Psoas muscle (tissue), 8 donors: ENCODE measurements around the gene ZNF285. TPM values are rescaled to one million over a fixed set of nuclear protein-coding genes. Genes with fewer than 3 reads are reported as not detected.
"Not testable (repeated sequence)": the region's sequence is repeated elsewhere in the genome, so short reads cannot be mapped to it uniquely, and the experiment has no call there.

Source experiments
- ATAC-seq, 4 donors: fragments of 200-7000 bp; cut with Tn5 transposase; one replicate each; pipeline ENCODE4 v1.9.1; 2020; ENCODE audit warnings: moderate library complexity in 3 of 4, mild to moderate bottlenecking in 2 of 4
- DNase-seq, 2 donors: peaks; one replicate each; pipeline ENCODE4 v3.0.0-alpha.2; 2020
- H3K27ac ChIP-seq: fragments of 200-600 bp; one replicate; pipeline ENCODE4 v1.8.0; 2022
- H3K27me3 ChIP-seq, 3 donors: fragments of 200-600 bp in 1 of 3; one replicate each; pipeline versions ENCODE4 v1.6.1 to v1.8.0; 2013 to 2022; ENCODE audit warnings: low read length in 2 of 3, mild to moderate bottlenecking in 2 of 3, moderate library complexity in 1 of 3; ENCODE audit not compliant: insufficient read depth in 3 of 3
- H3K36me3 ChIP-seq, 2 donors: fragments of 200-600 bp in 1 of 2; one replicate each; pipeline versions ENCODE4 v1.6.1 to v1.8.0; 2013 to 2022; ENCODE audit warnings: low read depth in 1 of 2, mild to moderate bottlenecking in 1 of 2, moderate library complexity in 1 of 2; ENCODE audit not compliant: insufficient read depth in 1 of 2
- H3K4me1 ChIP-seq: fragments of 200-600 bp; one replicate; pipeline ENCODE4 v1.8.0; 2022
- H3K4me3 ChIP-seq: fragments of 200-600 bp; one replicate; pipeline ENCODE4 v1.8.0; 2022; ENCODE audit warnings: mild to moderate bottlenecking
- H3K9me3 ChIP-seq: fragments of 200-600 bp; one replicate; pipeline ENCODE4 v1.8.0; 2022
- WGBS, 3 donors: extraction: QIAGEN DNeasy Blood & Tissue Kit; methylation state at CpG; one replicate each; pipeline versions ENCODE4 v1.1.6 to v1.1.7; 2013; 5-methylcytosine and 5-hydroxymethylcytosine counted together
- intact Hi-C, 2 donors: fragments of 100-400 bp; cut with DNase I; formaldehyde crosslinking; loops; one replicate each; pipeline versions ENCODE4 v1.11.0 to v1.14.2; 2022
- polyA plus RNA-seq, 3 donors: library from polyadenylated mRNA; stranded (reverse); fragments of 200-250 nt; gene quantifications; one replicate each; pipeline ENCODE4 v1.2.3, GENCODE V29; 2013
- total RNA-seq, 4 donors: library from RNA; stranded (reverse); fragmentation: NEBNext Ultra II Directional in 2 of 4; extraction: Animal tissue kit (Norgen Biotek cat#: 25700) in 2 of 4; gene quantifications; one replicate each; pipeline versions ENCODE4 v1.2.1 to v1.2.4, GENCODE V29; 2021 to 2023
- TF ChIP-seq, protein P1 (sequence below): fragments of 200-600 bp; IDR thresholded peaks from one replicate; pipeline ENCODE4 v1.8.0; 2022; ENCODE audit warnings: antibody characterized with exemption
- donor health status: healthy with polysubstance abuse.
- donor health status: DM: no; HTN: no; CAD: no; lungs with moderate emphysema.
- donor health status: Bipolar disorder and iron deficiency.
- donor health status: healthy.
- donor health status: DM: yes; HTN: yes; CAD: no.
- donor health status: DM: no; HTN: no; CAD: no.
- donor health status: DM: no; HTN: no; CAD: no.
- donor health status: DM: yes; HTN: yes; CAD: no.

Gene ZNF285
- total and polyA plus RNA-seq, 7 donors: 0.86 to 4.3 (median 1.6) TPM

DNA sequence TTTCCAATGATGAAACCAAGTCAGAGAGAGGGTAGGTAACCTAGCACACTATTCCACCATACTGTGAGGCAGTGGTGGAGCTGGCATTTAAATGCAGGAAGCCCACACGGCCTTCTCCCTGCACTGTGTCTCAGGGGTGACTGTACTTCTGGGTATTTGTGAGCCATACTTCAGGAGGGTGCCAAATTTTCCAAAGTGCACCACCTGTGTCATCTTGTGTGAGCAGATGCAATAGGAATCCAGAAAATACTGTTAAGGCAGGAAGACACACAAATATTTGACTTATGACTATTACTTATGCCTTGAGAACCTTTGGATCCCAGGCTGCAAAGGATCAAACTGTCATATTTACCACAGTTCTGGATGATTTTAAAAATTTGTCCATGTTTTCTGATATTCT, 29.5 kb upstream of the ZNF285 start:
- H3K27me3 ChIP-seq: no peaks in the 10 kb centered on the region
- H3K9me3 ChIP-seq: peaks cover 83% of the 10 kb centered on the region
- H3K27ac ChIP-seq: no peak overlapping the region
- 78 to 90% (median 89%) methylated on average over 1 of the region's 1 CpG for WGBS, 3 donors
- no peak overlapping the region for H3K4me3 ChIP-seq
- intact Hi-C loops: no loop called here
- no peak for ATAC-seq
- no peak for DNase-seq
- TF ChIP-seq, protein P1, sequence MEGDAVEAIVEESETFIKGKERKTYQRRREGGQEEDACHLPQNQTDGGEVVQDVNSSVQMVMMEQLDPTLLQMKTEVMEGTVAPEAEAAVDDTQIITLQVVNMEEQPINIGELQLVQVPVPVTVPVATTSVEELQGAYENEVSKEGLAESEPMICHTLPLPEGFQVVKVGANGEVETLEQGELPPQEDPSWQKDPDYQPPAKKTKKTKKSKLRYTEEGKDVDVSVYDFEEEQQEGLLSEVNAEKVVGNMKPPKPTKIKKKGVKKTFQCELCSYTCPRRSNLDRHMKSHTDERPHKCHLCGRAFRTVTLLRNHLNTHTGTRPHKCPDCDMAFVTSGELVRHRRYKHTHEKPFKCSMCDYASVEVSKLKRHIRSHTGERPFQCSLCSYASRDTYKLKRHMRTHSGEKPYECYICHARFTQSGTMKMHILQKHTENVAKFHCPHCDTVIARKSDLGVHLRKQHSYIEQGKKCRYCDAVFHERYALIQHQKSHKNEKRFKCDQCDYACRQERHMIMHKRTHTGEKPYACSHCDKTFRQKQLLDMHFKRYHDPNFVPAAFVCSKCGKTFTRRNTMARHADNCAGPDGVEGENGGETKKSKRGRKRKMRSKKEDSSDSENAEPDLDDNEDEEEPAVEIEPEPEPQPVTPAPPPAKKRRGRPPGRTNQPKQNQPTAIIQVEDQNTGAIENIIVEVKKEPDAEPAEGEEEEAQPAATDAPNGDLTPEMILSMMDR: no peak
- H3K4me1 ChIP-seq: no peaks in the 10 kb centered on the region
- H3K36me3 ChIP-seq: peaks cover 31 to 53% of the 10 kb centered on the region in 2 donors

DNA sequence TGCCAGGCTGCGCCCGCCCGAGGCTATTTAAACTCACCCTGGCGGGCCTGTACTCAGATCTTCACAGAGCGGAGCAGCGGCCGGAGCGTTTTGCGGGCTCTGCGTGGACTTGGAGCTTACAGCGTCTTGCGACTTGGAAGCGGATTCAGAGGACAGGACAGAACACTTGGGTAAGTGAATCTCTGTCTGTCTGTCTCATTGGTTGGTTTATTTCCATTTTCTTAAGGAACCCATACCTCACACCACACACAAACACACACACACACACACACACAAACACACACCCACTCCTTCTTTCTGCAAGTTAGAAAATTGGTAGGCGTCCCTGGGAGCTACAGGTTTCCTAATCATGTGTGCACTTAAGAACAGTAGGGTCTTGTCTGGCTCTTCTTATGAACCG, 14.1 kb upstream of the ZNF285 start:
- intact Hi-C loops, DNase-seq, H3K9me3 ChIP-seq, H3K36me3 ChIP-seq, H3K4me1 ChIP-seq, ATAC-seq, H3K4me3 ChIP-seq, H3K27ac ChIP-seq, H3K27me3 ChIP-seq: not testable (repeated sequence)
- WGBS, 3 donors: 80 to 89% (median 89%) methylated on average over 3 to 12 of the region's 15 CpGs

DNA sequence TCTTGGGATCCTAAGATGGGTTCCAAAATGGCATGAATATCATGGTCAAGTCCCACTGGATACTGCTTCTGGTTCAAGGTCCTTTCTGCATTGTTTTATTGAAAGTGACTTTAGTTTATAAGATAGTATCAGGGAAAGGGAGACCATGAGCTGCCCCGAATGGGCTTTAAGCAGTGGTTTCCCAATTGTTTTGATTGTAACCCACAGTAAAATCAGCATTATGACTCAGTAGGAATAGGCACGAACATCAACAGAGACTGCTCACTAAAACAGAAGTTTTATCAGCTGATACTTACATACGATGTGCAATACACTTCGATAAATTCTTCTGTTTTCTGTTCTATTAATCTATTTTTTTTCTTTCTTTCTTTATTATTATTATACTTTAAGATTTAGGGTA, 12.1 kb downstream of the ZNF285 start:
- ATAC-seq, H3K9me3 ChIP-seq, DNase-seq, H3K4me3 ChIP-seq, intact Hi-C loops, H3K27me3 ChIP-seq, H3K4me1 ChIP-seq, H3K27ac ChIP-seq: not testable (repeated sequence)
- H3K36me3 ChIP-seq: peaks cover 2 to 58% of the 10 kb centered on the region in 2 donors
- 94 to 96% (median 96%) methylated on average over 4 of the region's 4 CpGs for WGBS, 3 donors

DNA sequence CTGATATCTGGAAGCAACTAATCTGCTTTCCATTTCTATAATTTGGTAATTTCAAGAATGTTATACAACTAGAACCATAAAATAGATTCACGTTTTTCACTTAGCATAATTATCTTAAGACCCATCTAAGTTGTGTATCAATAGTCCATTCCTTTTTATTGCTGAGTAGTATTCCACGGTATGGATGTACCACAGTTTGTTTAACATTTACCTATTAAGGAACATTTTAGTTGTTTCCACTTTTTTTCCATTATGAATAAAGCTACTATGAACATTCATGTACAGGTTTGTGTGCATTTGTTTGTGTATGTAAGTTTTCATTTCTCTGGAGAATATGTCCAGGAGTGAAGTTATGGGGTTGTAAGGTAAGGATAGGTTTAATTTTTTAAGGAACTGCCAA, 26.6 kb downstream of the ZNF285 start:
- Histone ChIP-seq H3K27ac (no peak overlapping the region), H3K9me3 (peaks cover 22% of the 10 kb centered on the region), H3K27me3 (no peaks in the 10 kb centered on the region), H3K36me3 (no peaks in the 10 kb centered on the region), H3K4me3 (no peak overlapping the region), H3K4me1 (no peaks in the 10 kb centered on the region)
- WGBS, 3 donors: 45 to 49% (median 48%) methylated on average over 2 of the region's 2 CpGs
- DNase-seq (no peak), ATAC-seq (no peak)
- intact Hi-C loops: no loop called here
- TF ChIP-seq, protein P1: no peak

DNA sequence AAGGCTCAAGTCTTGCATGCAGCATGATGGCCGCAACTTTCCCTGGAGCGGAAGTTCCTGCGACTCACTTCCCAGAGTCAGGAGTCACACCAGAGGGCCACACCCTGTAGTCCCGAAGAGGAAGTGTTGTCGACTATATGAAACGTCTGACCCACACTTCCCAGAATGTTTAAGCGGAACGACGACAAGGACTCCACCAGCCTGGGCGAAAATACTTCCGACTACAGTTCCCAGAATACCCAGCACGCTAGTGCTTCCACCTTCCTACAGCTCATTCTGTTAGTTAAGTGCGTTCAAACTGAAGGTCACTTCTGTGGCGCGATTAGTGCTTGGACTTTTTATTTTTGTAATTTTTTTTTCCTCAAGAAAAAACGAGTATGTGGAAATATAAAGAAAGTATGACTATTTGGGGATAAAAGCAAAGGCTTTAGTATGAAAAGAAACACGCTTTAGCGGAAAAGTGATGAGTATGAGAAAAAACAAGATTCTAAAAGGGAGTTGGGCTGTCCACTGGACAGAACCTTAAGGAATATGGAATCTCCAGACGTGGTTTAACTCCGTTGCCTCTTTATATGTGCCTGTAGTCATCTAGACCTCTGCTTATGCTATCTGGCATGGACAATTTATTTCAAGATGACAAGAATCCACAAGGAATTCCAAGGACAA, 29.5 kb downstream of the ZNF285 start:
- Histone ChIP-seq H3K9me3 (peaks cover 20% of the 10 kb centered on the region), H3K36me3 (no peaks in the 10 kb centered on the region), H3K4me3 (no peak overlapping the region), H3K27ac (no peak overlapping the region), H3K27me3 (no peaks in the 10 kb centered on the region), H3K4me1 (no peaks in the 10 kb centered on the region)
- no peak for DNase-seq
- TF ChIP-seq, protein P1: no peak
- no peak for ATAC-seq
- WGBS, 3 donors: 59 to 65% (median 61%) methylated on average over 20 of the region's 20 CpGs
- intact Hi-C loops: no loop called here

DNA sequence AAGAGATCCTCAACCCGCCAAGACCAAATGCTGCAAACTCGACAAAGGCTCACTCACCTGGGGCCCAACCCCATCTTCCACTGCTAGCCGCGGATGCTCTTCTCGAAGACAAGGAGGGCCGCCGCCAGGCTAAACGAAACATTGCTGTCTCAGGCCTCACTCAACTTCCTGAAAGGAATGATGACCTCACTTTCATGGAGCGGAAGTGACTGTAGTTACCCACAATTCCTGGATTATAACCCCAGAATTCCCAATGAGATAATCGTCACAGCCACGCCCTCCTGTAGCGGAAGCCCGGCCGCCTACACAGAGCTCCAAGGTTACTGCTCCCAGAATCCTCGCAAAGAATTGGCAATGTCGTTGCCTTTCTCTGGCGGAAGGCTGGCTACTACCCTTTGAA, 34.4 kb downstream of the ZNF285 start:
- DNase-seq (no peak), ATAC-seq (no peak)
- TF ChIP-seq, protein P1: no peak
- Histone ChIP-seq H3K4me3 (no peak overlapping the region), H3K27ac (no peak overlapping the region), H3K9me3 (peaks cover 10% of the 10 kb centered on the region), H3K27me3 (no peaks in the 10 kb centered on the region), H3K4me1 (no peaks in the 10 kb centered on the region), H3K36me3 (no peaks in the 10 kb centered on the region)
- intact Hi-C loops: no loop called here
- 49 to 76% (median 56%) methylated on average over 17 of the region's 17 CpGs for WGBS, 3 donors
